Effector CD4-positive, alpha-beta T cell (primary cell): ENCODE results near the gene FSD2.
A peak's percentile ranks its signal among the peaks of the same experiment; 100 is the strongest.
"Not testable (repeated sequence)": the region's sequence is repeated elsewhere in the genome, so short reads cannot be mapped to it uniquely, and the experiment has no call there.

Experiments used
- DNase-seq: peaks from one replicate; pipeline ENCODE4 v3.0.0-alpha.2; 2020

Gene FSD2

DNA sequence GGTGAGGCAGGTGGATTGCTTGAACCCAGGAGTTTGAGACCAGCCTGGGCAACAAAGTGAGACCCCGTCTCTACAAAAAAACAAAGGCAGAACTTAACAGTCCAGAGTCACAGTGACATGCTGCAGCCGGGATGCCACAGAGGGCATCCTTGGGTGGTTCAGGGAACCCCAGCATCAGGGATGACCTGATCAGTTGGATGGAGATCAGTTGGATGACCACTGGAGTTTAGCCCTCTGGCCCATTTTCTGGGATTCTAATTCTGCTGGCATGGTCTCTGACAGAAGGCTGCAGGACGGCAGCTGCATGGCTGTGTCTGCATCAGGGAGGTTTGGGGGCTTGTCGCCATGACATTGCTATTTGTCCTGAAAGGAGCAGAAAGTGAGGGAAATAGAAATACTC lies 23.4 kb upstream of the FSD2 start:
- DNase-seq = no peak

DNA sequence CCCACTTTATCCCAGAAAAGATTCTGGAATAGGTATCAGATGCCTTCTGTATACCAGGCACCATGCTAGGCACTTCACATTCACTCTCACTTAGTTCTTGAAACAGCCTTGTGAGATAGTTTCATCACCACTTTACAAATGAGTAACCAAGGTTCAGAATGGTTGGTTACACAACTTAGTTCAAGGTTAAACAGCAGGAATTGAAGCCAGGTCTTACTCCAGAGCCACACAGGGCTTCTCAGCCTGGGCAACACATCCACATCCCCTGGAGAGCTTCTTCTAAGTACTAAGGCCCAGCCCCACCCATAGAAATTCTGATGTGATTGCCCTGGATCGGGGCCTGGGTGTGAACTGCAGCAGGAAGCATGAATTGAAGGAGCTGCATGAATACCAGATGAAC lies 22.2 kb upstream of the FSD2 start:
- no peak for DNase-seq

DNA sequence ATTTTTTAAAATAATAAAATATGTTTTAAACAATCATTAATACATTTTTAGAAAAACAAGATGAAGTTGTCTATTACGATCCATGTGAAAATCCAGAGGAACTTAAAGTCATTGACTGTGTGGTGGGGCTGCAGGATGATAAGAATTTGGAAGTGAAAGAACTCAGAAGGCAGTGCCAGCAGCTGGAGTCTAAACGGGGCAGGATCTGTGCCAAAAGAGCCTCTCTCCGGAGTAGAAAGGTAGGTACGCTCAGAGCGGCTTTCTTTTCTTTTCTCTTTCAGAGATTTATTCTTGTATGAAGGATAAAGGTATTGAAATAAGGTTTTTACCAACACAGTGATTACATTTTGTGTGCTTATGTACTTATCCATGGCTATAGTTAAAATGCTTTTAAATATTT lies 17.2 kb upstream of the FSD2 start:
- no peak for DNase-seq

DNA sequence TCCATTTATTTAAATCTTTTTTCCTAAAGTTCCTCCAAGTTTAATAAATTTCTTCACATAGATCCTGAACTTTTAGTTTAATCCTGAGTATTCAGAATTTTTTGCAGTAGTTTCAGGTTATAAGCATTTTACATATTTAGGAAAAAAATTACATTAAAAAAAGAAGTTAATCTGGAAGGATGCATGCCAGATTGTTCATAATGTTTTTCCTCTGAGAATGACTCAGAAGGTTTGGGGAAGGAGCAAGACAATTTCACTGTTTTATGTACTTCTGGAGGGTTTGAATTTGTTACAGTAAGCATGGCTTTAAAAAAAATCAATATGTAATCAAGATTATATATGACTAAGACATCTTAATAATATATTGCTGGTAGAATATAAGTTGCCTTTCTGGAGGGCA lies 16.0 kb upstream of the FSD2 start:
- DNase-seq = not testable (repeated sequence)

DNA sequence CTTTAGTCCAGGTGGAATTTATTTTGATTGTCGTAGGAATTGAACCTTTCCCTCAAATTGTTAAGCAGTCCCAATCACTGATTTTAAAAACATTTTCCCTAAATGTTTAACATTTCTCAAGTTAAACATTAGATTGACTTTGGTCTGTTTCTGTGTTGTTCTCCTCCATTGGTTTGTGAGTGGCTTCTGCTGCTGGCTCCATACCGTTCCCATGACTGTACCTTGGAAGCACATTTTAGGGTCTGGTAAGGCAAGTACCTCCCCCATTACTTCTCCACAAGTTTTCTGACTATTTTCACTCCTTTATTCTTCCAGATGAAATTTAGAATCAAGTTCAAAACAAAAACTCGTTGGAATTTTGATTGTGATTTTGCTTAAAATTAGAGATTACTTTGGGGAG lies 15.5 kb upstream of the FSD2 start:
- not testable (repeated sequence) for DNase-seq

DNA sequence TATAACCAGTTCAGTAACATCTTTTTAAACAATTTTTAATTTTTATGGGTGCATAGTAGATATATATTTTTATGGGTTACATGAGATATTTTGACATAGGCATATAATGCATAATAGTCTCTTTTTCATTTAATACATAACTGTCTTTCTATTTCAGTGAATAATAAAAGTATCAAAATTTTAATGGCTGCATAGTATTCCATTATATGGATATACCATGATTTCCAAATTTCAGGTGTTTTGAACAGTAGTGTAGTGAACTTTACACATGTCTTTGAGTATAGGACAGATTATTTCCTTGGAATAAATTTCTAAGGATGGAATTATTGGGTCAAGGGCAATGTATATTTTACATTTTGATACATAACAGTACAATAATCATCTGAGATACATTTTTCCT lies 14.3 kb upstream of the FSD2 start:
- DNase-seq = no peak

DNA sequence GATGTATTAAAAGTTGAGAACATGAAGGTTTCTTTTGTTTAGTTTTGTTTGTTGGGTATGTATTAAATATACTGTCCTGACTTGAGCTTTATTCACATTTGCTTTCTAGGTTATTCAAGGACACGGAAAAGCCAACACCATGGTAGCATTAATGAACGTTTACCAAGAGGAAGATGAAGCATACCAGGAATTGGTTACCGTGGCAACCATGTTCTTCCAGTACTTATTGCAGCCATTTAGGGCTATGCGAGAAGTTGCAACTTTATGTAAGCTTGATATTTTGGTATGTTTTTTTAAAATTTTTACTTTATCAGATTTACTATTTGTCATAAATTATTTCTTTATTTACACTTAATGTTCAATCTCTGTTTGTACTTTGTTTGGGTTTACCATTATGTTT lies 7.1 kb upstream of the FSD2 start:
- no peak for DNase-seq

DNA sequence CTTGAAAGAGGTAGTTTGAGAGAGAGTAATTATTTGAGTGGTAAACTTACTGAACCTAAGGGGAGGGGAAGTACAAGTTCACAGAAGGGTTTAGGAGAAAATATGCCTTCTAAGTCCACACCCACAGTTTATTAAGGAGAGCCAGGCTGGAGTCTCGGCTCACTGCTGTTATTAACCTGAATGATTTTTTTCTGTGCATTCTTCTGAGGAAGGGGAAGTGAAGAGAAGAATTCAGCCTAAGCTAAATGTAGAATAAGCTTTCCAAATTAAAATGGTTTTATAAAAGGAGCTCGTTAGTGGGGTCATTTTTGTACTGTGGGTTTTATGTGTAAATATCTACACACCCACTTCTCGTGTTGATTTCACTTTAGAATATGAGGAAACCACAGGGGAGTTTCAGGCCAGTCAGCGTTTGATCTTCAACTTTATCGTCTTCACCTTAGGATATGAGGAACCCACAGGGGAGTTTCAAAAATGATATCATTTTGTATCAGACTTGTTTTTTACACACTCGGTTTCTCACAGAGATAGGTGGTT lies 5.1 kb upstream of the FSD2 start:
- peak; percentile 47 for DNase-seq

DNA sequence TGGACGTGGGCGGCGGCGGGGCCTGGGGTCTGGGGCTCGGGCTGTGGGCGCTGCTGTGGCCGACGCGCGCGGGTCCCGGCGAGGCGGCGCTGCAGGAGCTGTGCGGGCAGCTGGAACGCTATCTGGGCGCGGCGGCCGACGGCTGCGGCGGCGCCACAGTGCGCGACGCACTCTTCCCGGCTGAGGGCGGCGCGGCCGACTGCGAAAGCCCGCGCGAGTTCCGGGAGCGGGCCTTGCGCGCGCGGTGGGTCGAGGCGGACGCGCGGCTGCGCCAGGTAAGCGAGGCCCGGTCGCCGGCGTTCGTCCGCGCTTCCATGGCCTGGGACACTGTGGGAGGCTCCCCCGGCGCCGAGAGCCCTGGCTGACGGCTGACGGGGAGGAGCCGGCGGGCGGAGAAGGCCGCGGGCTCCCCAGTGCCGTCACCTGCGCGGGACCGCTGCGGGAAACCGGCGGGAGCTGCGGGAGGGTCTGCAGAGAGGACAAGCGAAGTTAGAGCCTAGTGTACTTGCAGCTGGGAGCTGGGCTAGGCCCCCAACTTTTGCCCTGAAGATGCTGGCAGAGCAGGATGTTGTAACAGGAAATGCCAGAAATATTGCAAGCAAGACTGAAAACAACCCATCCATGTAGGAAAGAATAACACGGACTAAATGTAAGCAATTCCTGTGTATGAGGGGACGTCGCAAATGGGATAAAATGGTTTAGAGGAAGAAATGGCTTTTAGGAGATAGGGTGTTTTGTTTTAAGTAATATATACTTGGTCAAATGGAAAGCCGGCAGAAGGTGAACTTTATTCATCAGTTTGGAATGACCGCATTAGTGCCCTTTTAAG lies 4.4 kb upstream of the FSD2 start:
- peak; percentile 10 for DNase-seq

DNA sequence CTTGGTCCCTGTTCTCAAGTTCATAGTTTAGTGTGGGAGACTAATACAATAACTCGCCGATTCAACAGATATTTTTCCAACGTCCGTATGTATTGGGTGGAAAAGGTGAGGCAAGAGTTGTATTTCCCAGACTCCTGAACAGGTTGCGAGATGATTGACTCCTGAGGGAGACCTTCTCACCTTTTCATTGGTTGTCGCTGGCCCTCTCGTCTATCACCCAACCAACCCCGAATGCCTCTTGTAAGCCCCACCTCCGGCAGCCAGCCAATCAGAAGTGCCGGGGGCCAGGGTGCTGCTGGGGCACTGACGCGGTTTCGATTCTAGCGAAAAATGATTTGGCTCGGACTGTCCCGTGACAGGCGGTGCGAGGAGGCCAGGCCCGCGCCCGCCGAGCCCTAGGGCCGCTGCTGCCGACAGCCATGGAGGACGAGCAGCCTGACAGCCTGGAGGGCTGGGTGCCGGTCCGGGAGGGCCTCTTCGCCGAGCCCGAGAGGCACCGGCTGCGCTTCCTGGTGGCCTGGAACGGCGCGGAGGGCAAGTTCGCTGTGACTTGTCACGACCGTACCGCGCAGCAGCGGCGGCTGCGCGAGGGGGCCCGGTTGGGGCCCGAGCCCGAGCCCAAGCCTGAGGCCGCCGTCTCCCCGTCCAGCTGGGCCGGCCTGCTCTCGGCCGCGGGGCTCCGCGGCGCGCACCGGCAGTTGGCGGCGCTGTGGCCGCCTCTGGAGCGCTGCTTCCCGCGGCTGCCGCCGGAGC lies 3.6 kb upstream of the FSD2 start, which contains the start of gene WHAMM:
WHAMM (plus strand) TSS at position 321 of the 753 bp plus-strand sequence; CDS start at position 420, 99 bp downstream.
- DNase-seq = peak; percentile 94

DNA sequence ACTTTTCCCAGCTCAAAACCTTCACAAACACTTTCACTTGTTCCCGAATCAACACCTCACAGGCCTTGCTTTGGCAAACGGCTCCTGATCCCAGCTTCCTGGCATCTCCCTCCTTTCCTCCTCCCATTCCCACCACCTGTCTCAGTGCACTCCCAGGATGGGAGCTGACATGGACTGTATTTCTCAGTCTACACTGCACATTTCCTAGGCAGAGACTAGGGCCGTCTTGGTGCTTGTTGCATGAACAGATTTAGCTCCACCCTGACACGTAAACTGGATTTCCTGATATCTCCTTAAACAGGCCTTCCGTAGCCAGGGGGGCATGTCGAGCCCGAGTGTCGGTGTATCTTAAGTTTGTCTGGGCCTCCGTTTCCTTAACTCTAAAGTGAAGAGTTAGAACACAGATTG lies 2.8 kb upstream of the FSD2 start:
- DNase-seq = no peak

DNA sequence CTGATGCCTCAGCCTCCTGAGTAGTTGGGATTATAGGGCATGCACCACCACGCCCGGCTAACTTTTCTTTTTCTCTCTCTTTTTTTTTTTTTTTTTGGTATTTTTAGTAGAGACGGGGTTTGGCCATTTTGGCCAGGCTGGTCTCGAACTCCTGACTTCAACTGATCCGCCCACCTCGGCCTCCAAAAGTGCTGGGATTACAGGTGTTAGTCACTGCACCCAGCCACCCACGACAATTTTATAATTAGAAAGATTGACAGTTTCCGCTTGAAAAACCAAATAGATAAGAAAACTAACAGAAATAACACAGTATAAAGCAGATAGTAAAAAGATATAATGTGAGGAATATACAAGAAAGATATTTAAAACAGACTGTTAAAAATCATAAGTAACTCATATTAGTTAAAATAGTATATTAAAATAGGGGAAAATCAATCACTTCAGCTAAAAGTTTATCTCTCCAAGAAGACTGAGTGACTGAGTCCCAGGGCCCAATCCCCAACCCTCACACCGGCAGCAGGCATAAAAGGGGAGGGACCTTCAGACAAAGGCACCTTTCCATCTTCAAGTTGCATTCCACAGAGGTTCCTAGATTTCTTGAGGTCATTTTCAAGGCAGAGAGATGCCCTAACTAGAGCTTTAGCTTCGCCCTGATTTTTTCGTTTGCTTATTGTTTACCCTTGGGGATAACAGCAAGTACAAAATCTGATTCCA lies 2.2 kb upstream of the FSD2 start:
- DNase-seq = no peak

DNA sequence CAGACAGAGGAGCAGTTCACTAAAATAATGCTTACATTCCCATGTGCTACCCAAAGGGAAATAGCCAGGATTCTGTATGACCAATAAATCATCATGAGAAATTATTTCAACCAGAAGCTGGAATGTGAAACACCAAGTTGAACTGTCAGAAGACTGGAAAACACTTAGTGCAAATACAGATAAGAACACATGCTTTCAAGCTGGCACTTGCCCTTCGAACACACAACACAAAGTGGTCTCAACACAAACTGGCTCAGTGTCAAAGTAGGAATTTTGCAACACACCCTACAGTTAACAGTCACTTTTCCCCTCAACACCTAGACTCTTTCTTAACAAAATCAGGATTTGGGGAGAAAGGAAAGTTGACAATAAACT lies 1.3 kb downstream of the FSD2 start:
- no peak for DNase-seq

DNA sequence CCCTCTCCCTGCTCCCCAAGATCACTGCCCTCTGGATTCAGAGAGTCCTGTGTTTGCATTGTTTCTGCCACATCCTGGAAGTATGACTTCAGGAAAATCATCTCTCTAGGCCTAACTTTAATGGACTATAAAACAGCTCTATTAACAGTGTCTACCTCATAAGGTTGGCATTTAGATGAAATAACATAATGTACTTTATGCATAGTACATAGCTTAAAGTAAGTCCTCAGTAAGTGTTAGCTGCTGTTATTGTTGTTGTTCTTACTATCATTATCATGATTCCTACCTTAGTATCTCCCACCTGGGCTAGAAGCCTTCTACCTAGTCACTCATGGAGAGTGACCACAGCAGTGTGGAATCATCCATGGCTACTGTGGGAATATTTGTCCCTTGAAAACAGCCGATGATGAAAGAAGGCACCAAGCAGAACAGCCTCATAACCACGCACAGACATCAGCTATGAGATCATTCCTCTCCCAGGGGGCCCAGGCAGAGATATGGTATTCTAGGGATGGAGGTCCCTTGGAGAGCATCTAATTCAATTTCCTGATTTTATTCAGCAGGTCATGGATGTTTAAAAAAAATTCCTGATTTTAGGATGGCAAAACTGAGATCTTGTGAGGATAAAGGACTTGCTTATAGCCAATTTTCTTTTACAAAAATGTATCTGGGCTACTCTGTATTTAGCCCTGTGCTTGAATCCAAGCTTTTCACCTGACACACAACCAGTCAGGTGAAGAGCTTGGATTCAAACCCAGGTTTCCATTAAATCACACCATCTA lies 1.9 kb downstream of the FSD2 start:
- DNase-seq = no peak

DNA sequence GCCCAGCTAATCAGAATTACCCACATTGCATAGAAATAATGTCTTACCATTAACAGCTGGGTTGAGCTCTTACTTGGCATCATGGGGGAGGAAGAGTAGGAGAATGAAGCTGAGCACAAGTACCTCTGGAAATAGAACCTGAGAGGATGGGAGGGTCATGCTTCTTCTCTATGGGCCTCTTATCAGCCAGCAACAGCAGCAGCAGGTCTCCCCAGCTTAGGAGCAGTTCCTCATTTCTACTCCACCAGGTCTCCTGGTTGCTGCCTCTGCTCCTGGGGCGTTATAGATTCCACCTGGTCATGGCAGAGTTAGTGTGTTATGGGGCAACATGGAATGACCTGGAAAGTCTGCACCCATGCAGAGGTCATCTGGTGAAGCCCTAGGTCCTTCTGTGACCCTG lies 3.4 kb downstream of the FSD2 start:
- no peak for DNase-seq

DNA sequence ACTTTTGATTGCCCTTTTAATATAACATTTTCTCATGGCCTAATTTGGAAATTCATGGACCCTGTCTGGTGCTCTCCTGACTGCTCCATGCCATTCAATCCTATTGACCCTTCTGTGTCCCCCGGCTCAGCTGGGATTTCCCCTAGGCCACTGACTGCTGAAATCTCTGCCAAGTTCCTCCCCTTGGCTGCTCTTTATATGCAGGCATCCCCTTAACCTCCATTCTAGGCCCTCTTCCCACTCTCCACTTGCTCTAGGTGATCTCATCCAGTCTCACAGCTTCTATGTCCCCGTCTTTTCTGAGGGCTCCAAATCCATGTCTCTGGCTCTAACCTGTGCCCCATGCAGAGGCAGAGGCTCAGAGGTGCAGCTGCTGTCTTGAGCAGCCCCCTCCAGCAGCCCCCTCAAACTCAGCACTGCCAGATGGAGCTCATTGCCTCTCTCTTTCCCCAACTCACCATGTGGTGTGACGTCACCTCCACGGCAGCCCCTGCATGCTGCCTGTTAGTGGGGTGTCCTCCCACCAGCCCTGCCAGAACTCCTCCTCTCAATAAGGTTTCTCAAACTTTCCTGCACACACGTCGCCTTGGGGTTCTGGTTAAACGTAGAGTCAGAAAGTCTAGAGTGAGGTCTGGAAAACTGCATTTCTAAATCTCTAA lies 6.6 kb downstream of the FSD2 start:
- DNase-seq = no peak

DNA sequence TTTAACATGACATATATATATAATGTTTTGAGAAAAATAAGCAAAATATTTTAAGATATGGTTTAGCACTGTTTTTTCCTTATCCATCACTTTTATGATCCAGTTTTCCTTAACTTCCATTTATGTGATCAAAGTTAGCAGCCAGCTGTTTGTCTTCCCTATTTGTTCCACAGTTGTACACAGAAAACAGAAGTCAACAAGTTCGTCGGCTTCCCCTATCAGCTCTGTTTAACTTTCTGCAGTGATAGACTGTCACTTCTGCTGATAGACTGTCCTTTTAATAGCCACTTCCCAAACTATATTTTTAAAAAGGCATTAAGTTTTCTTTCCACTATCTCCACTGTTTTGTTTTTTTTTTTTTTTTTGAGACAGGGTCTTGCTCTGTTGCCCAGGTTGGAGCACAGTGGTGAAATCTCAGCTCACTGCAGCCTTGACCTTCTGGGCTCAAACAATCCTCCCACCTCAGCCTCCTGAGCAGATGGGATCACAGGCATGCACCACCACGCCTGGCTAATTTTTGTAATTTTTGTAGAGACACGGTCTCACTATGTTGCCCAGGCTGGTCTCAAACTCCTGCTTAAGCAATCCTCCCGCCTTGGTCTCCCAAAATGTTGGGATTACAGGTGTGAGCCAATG lies 7.2 kb downstream of the FSD2 start:
- DNase-seq = no peak

DNA sequence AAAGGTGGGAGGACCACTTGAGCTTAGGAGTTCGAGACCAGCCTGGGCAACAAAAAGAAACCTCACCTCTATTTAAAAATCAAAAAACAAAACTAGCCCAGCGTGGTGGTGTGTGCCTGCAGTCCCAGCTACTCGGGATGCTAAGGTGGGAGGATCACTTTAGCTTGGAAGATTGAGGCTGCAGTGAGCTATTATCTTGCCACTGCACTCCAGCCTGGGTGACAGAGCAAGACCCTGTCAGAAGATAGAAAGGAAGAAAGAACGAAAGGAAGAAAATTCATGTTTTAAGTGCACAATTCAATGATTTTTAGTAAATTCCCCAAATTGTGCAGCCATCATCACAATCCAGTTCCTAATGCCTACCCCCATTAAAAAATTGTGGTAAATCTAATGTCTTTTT lies 7.8 kb downstream of the FSD2 start:
- DNase-seq = no peak

DNA sequence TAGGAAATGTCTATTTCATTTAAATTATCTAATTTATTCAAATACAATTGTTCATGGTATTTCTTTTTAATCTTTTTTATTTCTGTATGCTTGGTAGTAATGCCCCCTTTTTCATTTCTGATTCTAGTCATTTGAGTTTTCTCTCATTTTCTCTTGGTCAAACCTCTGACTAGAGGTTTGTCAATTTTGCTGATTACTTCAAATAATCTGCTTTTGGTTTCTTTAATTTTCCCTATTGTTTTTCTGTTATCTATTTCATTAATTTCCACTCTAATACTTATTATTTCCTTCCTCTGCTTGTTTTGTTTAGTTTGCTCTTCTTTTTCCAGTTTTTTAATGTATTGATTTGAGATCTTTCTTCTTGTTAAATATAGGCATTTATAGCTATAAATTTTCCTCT lies 12.1 kb downstream of the FSD2 start:
- DNase-seq = no peak

DNA sequence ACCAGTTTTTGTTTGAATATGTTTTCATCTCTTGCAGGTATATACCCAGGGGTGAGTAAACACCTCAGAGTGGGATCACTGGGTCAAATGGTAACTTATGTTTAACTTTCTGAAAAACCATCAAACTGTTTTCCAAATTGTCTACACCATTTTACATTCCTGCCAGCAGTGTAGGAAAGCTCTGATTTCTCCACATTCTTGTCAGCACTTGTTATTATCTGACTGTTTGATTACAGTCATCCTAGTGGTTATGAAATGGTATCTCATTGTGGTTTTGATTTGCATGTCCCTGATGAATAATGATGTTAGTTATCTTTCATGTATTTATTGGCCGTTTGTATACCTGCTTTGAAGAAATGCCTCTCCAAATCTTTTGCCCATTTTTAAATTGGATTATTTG lies 13.8 kb downstream of the FSD2 start:
- no peak for DNase-seq

DNA sequence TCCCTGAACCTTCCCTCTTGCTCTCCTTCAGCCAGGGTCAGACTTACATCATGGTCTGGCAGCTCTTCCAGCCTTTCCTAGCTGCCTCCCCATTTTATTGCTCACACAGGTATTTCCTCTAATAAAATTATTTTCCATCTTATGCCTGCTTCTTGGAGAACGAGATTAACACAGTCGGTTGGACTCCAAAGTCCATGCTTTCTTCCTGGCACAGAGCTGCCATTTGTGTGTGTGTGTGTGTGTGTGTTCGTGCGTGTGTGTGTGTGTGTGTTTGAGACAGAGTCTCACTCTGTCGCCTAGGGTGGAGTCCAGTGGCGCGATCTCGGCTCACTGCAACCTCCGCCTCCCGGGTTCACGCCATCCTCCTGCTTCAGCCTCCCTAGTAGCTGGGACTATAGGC lies 15.5 kb downstream of the FSD2 start:
- DNase-seq = no peak

DNA sequence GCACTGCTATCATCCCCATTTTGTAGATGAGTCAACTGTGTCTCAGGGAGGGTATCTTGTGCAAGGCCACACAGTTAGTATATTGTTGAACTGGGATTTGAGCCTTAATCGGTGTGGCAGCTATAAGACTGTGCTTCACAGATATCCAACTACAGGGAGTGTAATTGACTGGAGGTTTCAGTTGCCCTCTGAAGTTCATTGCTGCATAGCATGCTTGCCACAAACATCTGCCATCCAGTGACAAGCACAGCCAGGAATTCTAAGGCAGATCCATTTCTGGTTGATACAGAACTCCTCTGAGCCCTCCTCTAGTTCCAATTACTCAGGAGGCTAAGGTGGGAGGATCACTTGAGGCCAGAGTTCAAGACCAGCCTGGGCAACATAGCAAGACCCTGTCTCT lies 16.4 kb downstream of the FSD2 start:
- no peak for DNase-seq
